ENCODE data around the gene PHLPP2. TPM values are rescaled to one million over a fixed set of nuclear protein-coding genes. Genes with fewer than 3 reads are reported as not detected.

PHLPP2 gene
- total and polyA plus RNA-seq, 10 of the 15 experiments (the other 5 are each of a cell fraction or from before 2014, with no cell fraction given): 1.0 to 13.2 (median 7.0) TPM

GRCh38 chr16:71666264-71666663 is 58.2 kb downstream of the PHLPP2 start:
- H3K9me3 ChIP-seq (replicated peaks; ENCODE audit: control insufficient read depth, insufficient read depth, low read length): no peaks in the 10 kb centered on the region
- in situ Hi-C loops (cut with MboI): no loop called here
- WGBS (ENCODE audit: insufficient coverage, insufficient replicate concordance, low lambda C conversion rate, missing lambda C conversion rate): 100% methylated on average over 1 of the region's 1 CpG
- BruUV-seq (replicated peaks): no TSS peak
- no peak overlapping the region for H2AFZ ChIP-seq (ENCODE audit: control insufficient read depth, low read depth, low read length)
- H3K36me3 ChIP-seq (ENCODE audit: control insufficient read depth in 2 of 2, insufficient read depth in 2 of 2, low read length in 1 of 2): peaks cover 0 to 2% of the 10 kb centered on the region in 2 experiments; a peak in 1 of 4 replicates
- ChIA-PET POLR2A (no interaction called here), SMC1A (ENCODE audit: uncharacterized antibody, unreplicated experiment) (no interaction called here), RAD21 (ENCODE audit: unreplicated experiment) (no interaction called here), CTCF (no interaction called here)
- DNase-seq (ENCODE audit: low read depth, low spot score) (no peak), ATAC-seq (no peak), FAIRE-seq (no peak)
- no peaks in the 10 kb centered on the region for H3K4me1 ChIP-seq (ENCODE audit: control insufficient read depth, insufficient read depth, low read length)
- intact Hi-C loops (cut with micrococcal nuclease; ENCODE audit: unreplicated experiment): no loop called here
- H3K4me3 ChIP-seq: no peak overlapping the region
- no peak overlapping the region for H3K27ac ChIP-seq (ENCODE audit: control insufficient read depth, insufficient read depth)
- H4K20me1 ChIP-seq (ENCODE audit: control insufficient read depth, insufficient read depth): no peaks in the 10 kb centered on the region
- H3K27me3 ChIP-seq (replicated peaks in 1 of 2; ENCODE audit: control insufficient read depth in 2 of 2, insufficient read depth in 2 of 2, low read length in 1 of 2): no peaks in the 10 kb centered on the region
- no peaks in the 10 kb centered on the region for H3K79me2 ChIP-seq (ENCODE audit: control insufficient read depth, insufficient read depth, low read length)
- H3K9ac ChIP-seq (ENCODE audit: control insufficient read depth, insufficient read depth, low read length): no peak overlapping the region
- no peak overlapping the region for H3K4me2 ChIP-seq (ENCODE audit: control insufficient read depth, insufficient read depth)
- TF ChIP-seq KDM1A (IDR thresholded peaks at IDR 0.05; ENCODE audit: borderline replicate concordance): no peak
- TF ChIP-seq, protein P1, sequence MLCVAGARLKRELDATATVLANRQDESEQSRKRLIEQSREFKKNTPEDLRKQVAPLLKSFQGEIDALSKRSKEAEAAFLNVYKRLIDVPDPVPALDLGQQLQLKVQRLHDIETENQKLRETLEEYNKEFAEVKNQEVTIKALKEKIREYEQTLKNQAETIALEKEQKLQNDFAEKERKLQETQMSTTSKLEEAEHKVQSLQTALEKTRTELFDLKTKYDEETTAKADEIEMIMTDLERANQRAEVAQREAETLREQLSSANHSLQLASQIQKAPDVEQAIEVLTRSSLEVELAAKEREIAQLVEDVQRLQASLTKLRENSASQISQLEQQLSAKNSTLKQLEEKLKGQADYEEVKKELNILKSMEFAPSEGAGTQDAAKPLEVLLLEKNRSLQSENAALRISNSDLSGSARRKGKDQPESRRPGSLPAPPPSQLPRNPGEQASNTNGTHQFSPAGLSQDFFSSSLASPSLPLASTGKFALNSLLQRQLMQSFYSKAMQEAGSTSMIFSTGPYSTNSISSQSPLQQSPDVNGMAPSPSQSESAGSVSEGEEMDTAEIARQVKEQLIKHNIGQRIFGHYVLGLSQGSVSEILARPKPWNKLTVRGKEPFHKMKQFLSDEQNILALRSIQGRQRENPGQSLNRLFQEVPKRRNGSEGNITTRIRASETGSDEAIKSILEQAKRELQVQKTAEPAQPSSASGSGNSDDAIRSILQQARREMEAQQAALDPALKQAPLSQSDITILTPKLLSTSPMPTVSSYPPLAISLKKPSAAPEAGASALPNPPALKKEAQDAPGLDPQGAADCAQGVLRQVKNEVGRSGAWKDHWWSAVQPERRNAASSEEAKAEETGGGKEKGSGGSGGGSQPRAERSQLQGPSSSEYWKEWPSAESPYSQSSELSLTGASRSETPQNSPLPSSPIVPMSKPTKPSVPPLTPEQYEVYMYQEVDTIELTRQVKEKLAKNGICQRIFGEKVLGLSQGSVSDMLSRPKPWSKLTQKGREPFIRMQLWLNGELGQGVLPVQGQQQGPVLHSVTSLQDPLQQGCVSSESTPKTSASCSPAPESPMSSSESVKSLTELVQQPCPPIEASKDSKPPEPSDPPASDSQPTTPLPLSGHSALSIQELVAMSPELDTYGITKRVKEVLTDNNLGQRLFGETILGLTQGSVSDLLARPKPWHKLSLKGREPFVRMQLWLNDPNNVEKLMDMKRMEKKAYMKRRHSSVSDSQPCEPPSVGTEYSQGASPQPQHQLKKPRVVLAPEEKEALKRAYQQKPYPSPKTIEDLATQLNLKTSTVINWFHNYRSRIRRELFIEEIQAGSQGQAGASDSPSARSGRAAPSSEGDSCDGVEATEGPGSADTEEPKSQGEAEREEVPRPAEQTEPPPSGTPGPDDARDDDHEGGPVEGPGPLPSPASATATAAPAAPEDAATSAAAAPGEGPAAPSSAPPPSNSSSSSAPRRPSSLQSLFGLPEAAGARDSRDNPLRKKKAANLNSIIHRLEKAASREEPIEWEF (IDR thresholded peaks at IDR 0.05; ENCODE audit: insufficient replicate concordance, low read depth, low read length): no peak
- no peak for TF ChIP-seq TARDBP (IDR thresholded peaks at IDR 0.05; ENCODE audit: borderline replicate concordance)
- no peak for TF ChIP-seq CREM (IDR thresholded peaks at IDR 0.05; ENCODE audit: low read depth)
- no peak for TF ChIP-seq TCF3 (IDR thresholded peaks at IDR 0.05; ENCODE audit: borderline replicate concordance, insufficient read depth, low read depth, low read length)
- no peak for TF ChIP-seq RELA (IDR thresholded peaks at IDR 0.05; ENCODE audit: borderline replicate concordance, partially characterized antibody)
- TF ChIP-seq SMC3 (IDR thresholded peaks at IDR 0.05; ENCODE audit: borderline replicate concordance, low read length): no peak
- no peak for TF ChIP-seq NFXL1 (IDR thresholded peaks at IDR 0.05; ENCODE audit: borderline replicate concordance)
- no peak for TF ChIP-seq ZSCAN29 (IDR thresholded peaks at IDR 0.05)
- TF ChIP-seq PBX3 (IDR thresholded peaks at IDR 0.05; ENCODE audit: insufficient replicate concordance, low read depth, low read length): no peak
- no peak for TF ChIP-seq HCFC1 (IDR thresholded peaks at IDR 0.05; ENCODE audit: low read length)
- TF ChIP-seq NBN (IDR thresholded peaks at IDR 0.05): no peak
- TF ChIP-seq, protein P2, sequence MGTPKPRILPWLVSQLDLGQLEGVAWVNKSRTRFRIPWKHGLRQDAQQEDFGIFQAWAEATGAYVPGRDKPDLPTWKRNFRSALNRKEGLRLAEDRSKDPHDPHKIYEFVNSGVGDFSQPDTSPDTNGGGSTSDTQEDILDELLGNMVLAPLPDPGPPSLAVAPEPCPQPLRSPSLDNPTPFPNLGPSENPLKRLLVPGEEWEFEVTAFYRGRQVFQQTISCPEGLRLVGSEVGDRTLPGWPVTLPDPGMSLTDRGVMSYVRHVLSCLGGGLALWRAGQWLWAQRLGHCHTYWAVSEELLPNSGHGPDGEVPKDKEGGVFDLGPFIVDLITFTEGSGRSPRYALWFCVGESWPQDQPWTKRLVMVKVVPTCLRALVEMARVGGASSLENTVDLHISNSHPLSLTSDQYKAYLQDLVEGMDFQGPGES (IDR thresholded peaks at IDR 0.05): no peak
- TF ChIP-seq, protein P3, sequence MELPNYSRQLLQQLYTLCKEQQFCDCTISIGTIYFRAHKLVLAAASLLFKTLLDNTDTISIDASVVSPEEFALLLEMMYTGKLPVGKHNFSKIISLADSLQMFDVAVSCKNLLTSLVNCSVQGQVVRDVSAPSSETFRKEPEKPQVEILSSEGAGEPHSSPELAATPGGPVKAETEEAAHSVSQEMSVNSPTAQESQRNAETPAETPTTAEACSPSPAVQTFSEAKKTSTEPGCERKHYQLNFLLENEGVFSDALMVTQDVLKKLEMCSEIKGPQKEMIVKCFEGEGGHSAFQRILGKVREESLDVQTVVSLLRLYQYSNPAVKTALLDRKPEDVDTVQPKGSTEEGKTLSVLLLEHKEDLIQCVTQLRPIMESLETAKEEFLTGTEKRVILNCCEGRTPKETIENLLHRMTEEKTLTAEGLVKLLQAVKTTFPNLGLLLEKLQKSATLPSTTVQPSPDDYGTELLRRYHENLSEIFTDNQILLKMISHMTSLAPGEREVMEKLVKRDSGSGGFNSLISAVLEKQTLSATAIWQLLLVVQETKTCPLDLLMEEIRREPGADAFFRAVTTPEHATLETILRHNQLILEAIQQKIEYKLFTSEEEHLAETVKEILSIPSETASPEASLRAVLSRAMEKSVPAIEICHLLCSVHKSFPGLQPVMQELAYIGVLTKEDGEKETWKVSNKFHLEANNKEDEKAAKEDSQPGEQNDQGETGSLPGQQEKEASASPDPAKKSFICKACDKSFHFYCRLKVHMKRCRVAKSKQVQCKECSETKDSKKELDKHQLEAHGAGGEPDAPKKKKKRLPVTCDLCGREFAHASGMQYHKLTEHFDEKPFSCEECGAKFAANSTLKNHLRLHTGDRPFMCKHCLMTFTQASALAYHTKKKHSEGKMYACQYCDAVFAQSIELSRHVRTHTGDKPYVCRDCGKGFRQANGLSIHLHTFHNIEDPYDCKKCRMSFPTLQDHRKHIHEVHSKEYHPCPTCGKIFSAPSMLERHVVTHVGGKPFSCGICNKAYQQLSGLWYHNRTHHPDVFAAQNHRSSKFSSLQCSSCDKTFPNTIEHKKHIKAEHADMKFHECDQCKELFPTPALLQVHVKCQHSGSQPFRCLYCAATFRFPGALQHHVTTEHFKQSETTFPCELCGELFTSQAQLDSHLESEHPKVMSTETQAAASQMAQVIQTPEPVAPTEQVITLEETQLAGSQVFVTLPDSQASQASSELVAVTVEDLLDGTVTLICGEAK (IDR thresholded peaks at IDR 0.05; ENCODE audit: borderline replicate concordance): no peak

Data from GM12878 (cell line).